GM23338 (cell line): ENCODE measurements around the gene TRIP4.

Source experiments
- CREB1 ChIP-seq: fragments of 250-450 bp; sonication (Bioruptor Pico); IDR thresholded peaks from 2 replicates; pipeline ENCODE4 v1.5.0; 2020; ENCODE audit warnings: low read depth, mild to moderate bottlenecking, moderate library complexity
- EZH2 ChIP-seq: fragments of 200-600 bp; sonication (generic); IDR thresholded peaks from one replicate; pipeline ENCODE4 v1.8.0; 2017; ENCODE audit warnings: antibody characterized with exemption, mild to moderate bottlenecking, low read depth; ENCODE audit not compliant: unreplicated experiment
- EZH2phosphoT487 ChIP-seq: fragments of 200-600 bp; sonication (generic); IDR thresholded peaks from one replicate; pipeline ENCODE4 v1.8.1; 2018; ENCODE audit warnings: antibody characterized with exemption; ENCODE audit not compliant: unreplicated experiment
- JUNB ChIP-seq: IDR thresholded peaks from one replicate; pipeline ENCODE4 v1.6.1; 2016; ENCODE audit warnings: antibody characterized with exemption; ENCODE audit not compliant: unreplicated experiment
- NANOG ChIP-seq: IDR thresholded peaks from 2 replicates; pipeline ENCODE4 v1.6.1; 2016; ENCODE audit warnings: antibody characterized with exemption, borderline replicate concordance
- POLR2AphosphoS5 ChIP-seq: IDR thresholded peaks from 2 replicates; pipeline ENCODE4 v1.6.1; 2016; ENCODE audit warnings: antibody characterized with exemption, low read depth
- STAT1 ChIP-seq: IDR thresholded peaks from one replicate; pipeline ENCODE4 v1.6.1; 2016; ENCODE audit warnings: antibody characterized with exemption; ENCODE audit not compliant: unreplicated experiment
- TF ChIP-seq, protein P1 (sequence below), 2 experiments: fragments of 200-600 bp in 1 of 2; sonication (generic) in 1 of 2; conservative IDR thresholded peaks; 2 replicates each; pipeline versions ENCODE4 v1.5.1 to v1.6.1; 2016 to 2017; ENCODE audit warnings: antibody characterized with exemption in 2 of 2, low read depth in 2 of 2, mild to moderate bottlenecking in 2 of 2, moderate library complexity in 1 of 2
- TF ChIP-seq, protein P2 (sequence below): IDR thresholded peaks from one replicate; pipeline ENCODE4 v1.6.1; 2018; ENCODE audit warnings: antibody characterized with exemption; ENCODE audit not compliant: unreplicated experiment

DNA sequence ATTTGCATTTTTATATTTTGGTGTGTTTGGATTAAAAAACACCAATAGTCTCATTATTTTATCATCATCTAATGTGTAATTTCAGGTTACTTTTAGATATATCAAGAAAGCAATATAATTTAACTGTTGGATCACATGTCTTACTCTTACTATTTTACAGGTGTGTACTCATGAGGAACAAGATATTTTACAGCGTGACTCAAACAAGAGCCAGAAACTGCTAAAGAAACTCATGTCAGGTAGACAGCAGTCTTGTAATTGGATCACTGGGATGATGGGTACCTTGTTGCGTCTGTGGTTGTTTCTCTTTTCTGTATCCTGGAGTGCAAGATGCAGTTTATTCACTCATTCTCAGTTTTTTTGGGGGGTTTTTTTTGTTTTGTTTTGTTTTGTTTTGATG is 12.9 kb downstream of the TRIP4 start:
- TF ChIP-seq, protein P1, sequence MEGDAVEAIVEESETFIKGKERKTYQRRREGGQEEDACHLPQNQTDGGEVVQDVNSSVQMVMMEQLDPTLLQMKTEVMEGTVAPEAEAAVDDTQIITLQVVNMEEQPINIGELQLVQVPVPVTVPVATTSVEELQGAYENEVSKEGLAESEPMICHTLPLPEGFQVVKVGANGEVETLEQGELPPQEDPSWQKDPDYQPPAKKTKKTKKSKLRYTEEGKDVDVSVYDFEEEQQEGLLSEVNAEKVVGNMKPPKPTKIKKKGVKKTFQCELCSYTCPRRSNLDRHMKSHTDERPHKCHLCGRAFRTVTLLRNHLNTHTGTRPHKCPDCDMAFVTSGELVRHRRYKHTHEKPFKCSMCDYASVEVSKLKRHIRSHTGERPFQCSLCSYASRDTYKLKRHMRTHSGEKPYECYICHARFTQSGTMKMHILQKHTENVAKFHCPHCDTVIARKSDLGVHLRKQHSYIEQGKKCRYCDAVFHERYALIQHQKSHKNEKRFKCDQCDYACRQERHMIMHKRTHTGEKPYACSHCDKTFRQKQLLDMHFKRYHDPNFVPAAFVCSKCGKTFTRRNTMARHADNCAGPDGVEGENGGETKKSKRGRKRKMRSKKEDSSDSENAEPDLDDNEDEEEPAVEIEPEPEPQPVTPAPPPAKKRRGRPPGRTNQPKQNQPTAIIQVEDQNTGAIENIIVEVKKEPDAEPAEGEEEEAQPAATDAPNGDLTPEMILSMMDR (conservative IDR thresholded peaks at IDR 0.05; ENCODE audit: low read depth in 2 of 2): no peak
- TF ChIP-seq POLR2AphosphoS5 (no peak), EZH2 (no peak), JUNB (no peak), EZH2phosphoT487 (no peak), CREB1 (CRISPR knock-in tag) (no peak), NANOG (no peak), STAT1 (no peak)
- TF ChIP-seq, protein P2, sequence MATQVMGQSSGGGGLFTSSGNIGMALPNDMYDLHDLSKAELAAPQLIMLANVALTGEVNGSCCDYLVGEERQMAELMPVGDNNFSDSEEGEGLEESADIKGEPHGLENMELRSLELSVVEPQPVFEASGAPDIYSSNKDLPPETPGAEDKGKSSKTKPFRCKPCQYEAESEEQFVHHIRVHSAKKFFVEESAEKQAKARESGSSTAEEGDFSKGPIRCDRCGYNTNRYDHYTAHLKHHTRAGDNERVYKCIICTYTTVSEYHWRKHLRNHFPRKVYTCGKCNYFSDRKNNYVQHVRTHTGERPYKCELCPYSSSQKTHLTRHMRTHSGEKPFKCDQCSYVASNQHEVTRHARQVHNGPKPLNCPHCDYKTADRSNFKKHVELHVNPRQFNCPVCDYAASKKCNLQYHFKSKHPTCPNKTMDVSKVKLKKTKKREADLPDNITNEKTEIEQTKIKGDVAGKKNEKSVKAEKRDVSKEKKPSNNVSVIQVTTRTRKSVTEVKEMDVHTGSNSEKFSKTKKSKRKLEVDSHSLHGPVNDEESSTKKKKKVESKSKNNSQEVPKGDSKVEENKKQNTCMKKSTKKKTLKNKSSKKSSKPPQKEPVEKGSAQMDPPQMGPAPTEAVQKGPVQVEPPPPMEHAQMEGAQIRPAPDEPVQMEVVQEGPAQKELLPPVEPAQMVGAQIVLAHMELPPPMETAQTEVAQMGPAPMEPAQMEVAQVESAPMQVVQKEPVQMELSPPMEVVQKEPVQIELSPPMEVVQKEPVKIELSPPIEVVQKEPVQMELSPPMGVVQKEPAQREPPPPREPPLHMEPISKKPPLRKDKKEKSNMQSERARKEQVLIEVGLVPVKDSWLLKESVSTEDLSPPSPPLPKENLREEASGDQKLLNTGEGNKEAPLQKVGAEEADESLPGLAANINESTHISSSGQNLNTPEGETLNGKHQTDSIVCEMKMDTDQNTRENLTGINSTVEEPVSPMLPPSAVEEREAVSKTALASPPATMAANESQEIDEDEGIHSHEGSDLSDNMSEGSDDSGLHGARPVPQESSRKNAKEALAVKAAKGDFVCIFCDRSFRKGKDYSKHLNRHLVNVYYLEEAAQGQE: no peak
